NOMO-1 treated with DMSO at 0.1 percent for 48 hours (cell line): ENCODE results near the gene SNCA.
A peak's percentile ranks its signal among the peaks of the same experiment; 100 is the strongest.

Experiments used
- DNase-seq: peaks from one replicate; lab custom pipeline; 2025; ENCODE audit not compliant: unreplicated experiment; lab: John Stamatoyannopoulos, UW

SNCA gene

DNA sequence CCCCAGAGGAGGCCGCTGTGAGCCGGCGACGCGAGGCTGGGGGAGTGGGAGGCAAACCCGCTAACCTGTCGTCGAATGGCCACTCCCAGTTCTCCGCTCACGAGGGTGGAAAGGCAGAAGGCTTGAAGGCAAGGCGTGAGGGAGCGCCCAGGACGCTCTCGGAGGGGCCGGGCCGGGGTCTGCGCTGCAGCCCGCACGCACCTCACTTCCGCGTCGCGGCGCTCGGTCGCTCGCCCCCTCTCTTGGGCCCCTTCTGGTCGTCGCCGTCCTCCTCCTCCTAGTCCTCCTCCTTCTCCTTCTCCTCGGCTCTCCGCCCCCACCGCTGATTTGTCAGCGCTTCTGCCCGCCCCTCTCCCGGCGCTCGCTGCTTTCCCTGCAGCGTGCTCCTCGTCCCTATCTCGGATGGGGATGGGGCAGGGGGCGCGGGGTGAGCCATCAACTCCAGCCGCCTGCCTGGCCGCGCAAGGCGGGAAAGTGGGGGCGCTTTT lies at the start of gene SNCA:
Gene SNCA (minus strand): TSS at position 265 of the 488 bp plus-strand sequence. CDS start 1,494 bp downstream, outside the sequence.
- peak; percentile 9 for DNase-seq

DNA sequence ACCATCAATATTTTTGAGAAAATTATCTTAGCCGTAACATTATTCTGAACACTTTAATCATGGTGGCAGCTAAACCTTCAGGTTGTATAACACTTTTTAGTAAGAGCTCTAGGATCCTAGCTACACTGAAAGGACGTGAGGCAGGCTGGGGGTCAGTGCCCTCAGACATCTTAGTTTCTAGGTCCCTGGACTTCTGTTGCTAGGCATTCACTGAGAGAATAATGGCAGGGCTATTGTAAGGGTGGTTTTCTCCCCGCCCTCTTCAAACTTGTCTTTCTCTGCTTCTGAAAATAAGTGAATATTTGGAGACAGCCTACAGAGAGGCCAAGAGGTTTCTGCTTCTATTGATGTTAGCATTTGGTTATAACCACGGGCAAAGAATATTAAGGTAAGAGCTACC lies 42.3 kb upstream of the SNCA start:
- no peak for DNase-seq

GRCh38 chr4:89878611-89879010 lies 41.6 kb upstream of the SNCA start:
- peak; percentile 0 for DNase-seq

- no peak for DNase-seq
Measured at GRCh38 chr4:89876548-89876947, 39.6 kb upstream of the SNCA start.

GRCh38 chr4:89871211-89871610 lies 34.2 kb upstream of the SNCA start:
- no peak for DNase-seq

- peak; percentile 0 for DNase-seq
Measured at GRCh38 chr4:89868999-89869589, 32.1 kb upstream of the SNCA start.

GRCh38 chr4:89868276-89868675 lies 31.3 kb upstream of the SNCA start:
- no peak for DNase-seq

GRCh38 chr4:89863533-89863932 lies 26.6 kb upstream of the SNCA start:
- DNase-seq, result no peak

GRCh38 chr4:89860971-89861370 lies 24.0 kb upstream of the SNCA start:
- DNase-seq, result no peak

GRCh38 chr4:89855236-89855635 lies 18.3 kb upstream of the SNCA start:
- peak; percentile 0 for DNase-seq

DNA sequence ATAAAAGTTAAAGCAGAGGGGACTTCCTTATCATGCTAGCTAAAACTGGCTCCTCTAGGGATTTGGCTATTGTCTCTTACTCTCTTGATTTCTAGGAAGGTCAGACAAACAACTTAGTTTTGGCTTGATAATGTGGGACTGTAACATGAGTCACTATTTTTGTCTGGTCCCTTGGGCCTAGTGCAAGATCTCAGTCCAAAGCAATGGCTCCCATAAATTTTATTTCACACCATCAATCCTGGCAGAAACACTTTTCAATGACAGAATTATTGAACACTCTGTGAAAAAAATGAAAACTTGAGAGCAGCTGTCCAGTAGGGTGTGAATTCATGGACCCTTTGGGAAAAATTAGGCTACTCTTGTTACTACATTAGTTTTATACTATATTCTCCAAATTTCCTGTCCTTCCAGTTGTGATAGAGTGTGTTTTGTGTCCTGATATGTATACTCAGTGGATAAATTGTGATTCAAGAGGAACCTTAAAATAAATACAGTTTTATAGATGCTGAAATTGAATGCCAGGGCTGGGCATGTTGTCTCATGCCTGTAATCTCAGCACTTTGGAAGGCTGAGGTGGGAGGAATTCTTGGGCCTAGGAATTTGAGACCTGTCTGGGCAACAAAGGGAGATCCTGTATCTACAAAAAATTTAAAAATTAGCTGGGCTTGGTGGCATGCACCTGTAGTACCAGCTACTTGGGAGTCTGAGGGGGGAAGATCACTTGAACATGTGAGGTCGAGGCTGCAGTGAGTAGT lies 10.8 kb upstream of the SNCA start:
- no peak for DNase-seq

DNA sequence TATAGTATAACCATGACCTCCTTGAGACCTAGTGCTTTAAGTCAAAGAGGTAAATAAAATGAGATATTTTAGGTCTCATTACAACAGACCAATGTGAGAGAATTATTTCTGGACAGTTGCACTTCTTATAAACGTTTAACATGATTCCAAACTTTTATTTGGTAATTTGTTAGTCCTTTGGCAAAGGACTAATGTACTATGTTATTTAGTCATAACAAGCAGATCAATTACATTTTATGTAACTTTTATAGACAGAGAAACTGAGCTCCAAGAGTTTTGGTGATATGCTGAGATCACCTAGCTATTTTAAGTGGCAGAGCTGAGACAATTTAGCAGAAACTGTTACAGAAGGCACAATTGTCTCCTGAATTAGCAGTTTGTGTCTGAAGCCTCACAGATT lies 2.6 kb upstream of the SNCA start:
- no peak for DNase-seq

DNA sequence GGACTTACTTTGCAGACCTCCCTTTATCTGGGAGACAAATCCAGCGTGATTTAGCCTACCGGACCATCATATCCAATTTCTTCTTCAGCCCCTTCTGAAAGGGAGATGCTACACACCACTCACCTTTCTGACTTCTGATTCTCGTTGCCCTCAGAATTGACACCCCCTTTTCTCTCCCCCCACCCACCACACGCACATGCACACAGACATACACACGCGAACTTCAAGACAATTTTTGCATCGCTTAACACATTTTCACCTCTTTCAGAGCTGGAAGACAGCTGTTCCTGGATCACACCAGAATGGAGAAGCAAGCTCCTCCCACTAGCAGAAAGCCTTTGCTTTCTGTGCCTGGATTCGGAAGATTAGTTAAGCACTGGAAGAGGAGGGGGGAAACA lies 1.0 kb upstream of the SNCA start:
- DNase-seq, result peak; percentile 8

DNA sequence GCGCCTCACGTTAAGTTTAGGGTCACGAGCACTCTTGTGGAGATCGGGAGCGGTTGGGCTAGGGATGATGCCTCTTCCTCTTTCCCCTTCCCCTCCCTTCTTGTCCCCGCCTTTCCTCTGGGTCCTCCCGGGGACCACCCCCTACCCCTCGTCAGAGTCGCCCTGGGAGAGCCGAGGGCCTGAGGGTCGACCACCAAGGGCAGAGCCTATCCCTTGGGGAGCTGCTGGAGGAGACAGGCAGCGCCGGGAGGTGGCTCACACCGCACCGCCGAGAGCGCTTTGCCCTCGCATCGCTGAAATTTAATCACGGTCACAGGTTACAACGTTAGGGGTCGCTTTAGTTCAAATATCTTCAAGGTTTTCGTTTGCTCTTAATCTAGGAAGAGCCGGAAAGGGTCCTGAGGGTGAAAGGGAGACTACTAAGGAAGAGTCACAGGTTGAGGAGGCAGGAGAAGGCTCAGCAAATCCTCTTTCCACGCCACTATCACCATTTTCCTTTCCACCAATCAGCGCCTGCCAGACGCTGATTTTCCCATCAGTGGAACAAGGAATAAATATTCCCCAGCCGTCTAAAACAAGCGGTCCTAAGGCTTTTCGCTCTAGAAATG lies 528 bp upstream of the SNCA start:
- peak; percentile 10 for DNase-seq

GRCh38 chr4:89836031-89836745 lies 773 bp downstream of the SNCA start:
- no peak for DNase-seq

- no peak for DNase-seq
Measured at GRCh38 chr4:89835413-89835812, 1.5 kb downstream of the SNCA start.

GRCh38 chr4:89834486-89835209 lies 2.3 kb downstream of the SNCA start:
- DNase-seq, result no peak

GRCh38 chr4:89829470-89830138 lies 7.4 kb downstream of the SNCA start:
- DNase-seq, result peak; percentile 98

GRCh38 chr4:89823416-89823815 lies 13.5 kb downstream of the SNCA start:
- DNase-seq, result no peak

DNA sequence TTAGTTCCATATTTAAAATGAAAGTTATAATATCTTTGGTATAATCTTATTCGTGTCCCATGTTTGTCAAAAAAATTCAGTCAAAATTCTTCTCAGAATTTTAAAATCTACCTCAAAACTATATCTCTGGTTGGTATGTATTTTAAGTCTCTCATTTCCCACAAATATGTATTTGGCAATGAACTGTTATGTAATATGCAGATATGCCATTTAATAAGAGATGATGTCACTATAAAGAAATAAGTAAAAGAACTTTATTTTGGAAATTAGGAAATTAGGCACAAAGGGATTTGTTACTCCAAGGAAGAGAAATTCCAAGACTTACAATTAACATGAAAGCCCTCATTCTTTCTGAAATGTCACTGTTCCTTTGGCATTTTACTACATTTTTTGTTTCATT lies 15.3 kb downstream of the SNCA start:
- no peak for DNase-seq
